GM23338 (cell line): ENCODE results near the gene ENTHD1. TPM values are rescaled to one million over a fixed set of nuclear protein-coding genes. Genes with fewer than 3 reads are reported as not detected.

ENCODE experiments used
- ATAC-seq: fragments of 200-7000 bp; cut with Tn5 transposase; 3 replicates; pipeline ENCODE4 v1.9.1; 2020
- DNase-seq: peaks from one replicate; pipeline ENCODE4 v3.0.0-alpha.2; 2015; ENCODE audit warnings: low spot score
- H2AFZ ChIP-seq: fragments of 200-600 bp; sonication (generic); 2 replicates; pipeline ENCODE4 v1.8.0; 2016; ENCODE audit warnings: antibody characterized with exemption, mild to moderate bottlenecking, moderate library complexity
- H3F3A ChIP-seq: fragments of 200-600 bp; sonication (generic); replicated peaks from 2 replicates; pipeline ENCODE4 v1.8.0; 2017; ENCODE audit warnings: antibody characterized with exemption, mixed run types, low read depth
- H3K27ac ChIP-seq: fragments of 200-600 bp; sonication (generic); 2 replicates; pipeline ENCODE4 v1.6.1; 2016; ENCODE audit warnings: low read depth
- H3K27me3 ChIP-seq: fragments of 200-600 bp; sonication (generic); 2 replicates; pipeline ENCODE4 v1.8.0; 2016; ENCODE audit warnings: mild to moderate bottlenecking, mixed run types, moderate library complexity; ENCODE audit not compliant: insufficient read depth
- H3K36me3 ChIP-seq: fragments of 200-600 bp; sonication (generic); 2 replicates; pipeline ENCODE4 v1.8.0; 2016; ENCODE audit warnings: mild to moderate bottlenecking; ENCODE audit not compliant: insufficient read depth
- H3K4me1 ChIP-seq: fragments of 200-600 bp; sonication (generic); 2 replicates; pipeline ENCODE4 v1.8.0; 2016; ENCODE audit warnings: mild to moderate bottlenecking, moderate library complexity; ENCODE audit not compliant: insufficient read depth
- H3K4me2 ChIP-seq: fragments of 200-600 bp; sonication (generic); 2 replicates; pipeline ENCODE4 v1.7.1; 2017; ENCODE audit warnings: mixed run types
- H3K4me3 ChIP-seq: fragments of 200-600 bp; sonication (generic); 2 replicates; pipeline ENCODE4 v1.6.1; 2016; ENCODE audit warnings: mixed run types
- H3K79me2 ChIP-seq: fragments of 200-600 bp; sonication (generic); replicated peaks from 2 replicates; pipeline ENCODE4 v1.8.0; 2017; ENCODE audit warnings: mild to moderate bottlenecking; ENCODE audit not compliant: insufficient read depth
- H3K9me2 ChIP-seq: fragments of 200-600 bp; sonication (generic); 2 replicates; pipeline ENCODE4 v1.8.0; 2017; ENCODE audit not compliant: insufficient read depth
- H4K20me1 ChIP-seq: fragments of 200-600 bp; sonication (generic); replicated peaks from 2 replicates; pipeline ENCODE4 v1.8.0; 2017; ENCODE audit warnings: mild to moderate bottlenecking; ENCODE audit not compliant: insufficient read depth
- H3K27ac Mint-ChIP-seq: 2 replicates; pipeline ENCODE4 v1.8.0; 2020; ENCODE audit warnings: inconsistent platforms, mild to moderate bottlenecking, moderate library complexity, mixed read lengths
- H3K27me3 Mint-ChIP-seq: 3 replicates; pipeline ENCODE4 v1.8.0; 2022; ENCODE audit warnings: low read depth, mild to moderate bottlenecking, moderate library complexity, mixed read lengths, inconsistent platforms; ENCODE audit not compliant: insufficient read depth, poor library complexity
- H3K36me3 Mint-ChIP-seq: 3 replicates; pipeline ENCODE4 v1.8.0; 2021; ENCODE audit warnings: low read depth, mild to moderate bottlenecking, inconsistent platforms, moderate library complexity, mixed read lengths
- H3K4me1 Mint-ChIP-seq: 3 replicates; pipeline ENCODE4 v1.8.0; 2020; ENCODE audit warnings: mild to moderate bottlenecking, inconsistent platforms, mixed read lengths
- H3K4me3 Mint-ChIP-seq: 3 replicates; pipeline ENCODE4 v1.8.0; 2021; ENCODE audit warnings: moderate library complexity, mild to moderate bottlenecking, inconsistent platforms, mixed read lengths
- H3K9me3 Mint-ChIP-seq: 3 replicates; pipeline ENCODE4 v1.8.0; 2020; ENCODE audit warnings: moderate library complexity, mild to moderate bottlenecking, inconsistent platforms, mixed read lengths
- CREB1 ChIP-seq: fragments of 250-450 bp; sonication (Bioruptor Pico); IDR thresholded peaks from 2 replicates; pipeline ENCODE4 v1.5.0; 2020; ENCODE audit warnings: low read depth, mild to moderate bottlenecking, moderate library complexity
- ETS1 ChIP-seq: IDR thresholded peaks from 2 replicates; pipeline ENCODE4 v1.6.1; 2016; ENCODE audit warnings: antibody characterized with exemption
- EZH2phosphoT487 ChIP-seq: fragments of 200-600 bp; sonication (generic); IDR thresholded peaks from one replicate; pipeline ENCODE4 v1.8.1; 2018; ENCODE audit warnings: antibody characterized with exemption; ENCODE audit not compliant: unreplicated experiment
- JUNB ChIP-seq: IDR thresholded peaks from one replicate; pipeline ENCODE4 v1.6.1; 2016; ENCODE audit warnings: antibody characterized with exemption; ENCODE audit not compliant: unreplicated experiment
- NANOG ChIP-seq: IDR thresholded peaks from 2 replicates; pipeline ENCODE4 v1.6.1; 2016; ENCODE audit warnings: antibody characterized with exemption, borderline replicate concordance
- POLR2AphosphoS5 ChIP-seq: IDR thresholded peaks from 2 replicates; pipeline ENCODE4 v1.6.1; 2016; ENCODE audit warnings: antibody characterized with exemption, low read depth
- STAT1 ChIP-seq: IDR thresholded peaks from one replicate; pipeline ENCODE4 v1.6.1; 2016; ENCODE audit warnings: antibody characterized with exemption; ENCODE audit not compliant: unreplicated experiment
- ZNF462 ChIP-seq: fragments of 250-450 bp; sonication (Bioruptor Pico); IDR thresholded peaks from 2 replicates; pipeline ENCODE4 v1.5.0; 2020; ENCODE audit warnings: mild to moderate bottlenecking, moderate library complexity
- polyA plus RNA-seq: library from polyadenylated mRNA; unstranded; fragments of >200 nt; fragmentation: Nextera tagmentation; extraction: Ambion mirVana; gene quantifications from 2 replicates; pipeline ENCODE4 v1.2.1, GENCODE V29; 2016
- total RNA-seq: library from RNA; depleted of rRNA; stranded (reverse); fragments of >200 nt; shearing (Covaris generic); gene quantifications from 2 replicates; pipeline ENCODE4 v1.2.3, GENCODE V29; 2014

ENTHD1 gene
- total and polyA plus RNA-seq, 2 experiments from 2014 or later, result not detected

GRCh38 chr22:39925273-39925672 is 31.7 kb upstream of the ENTHD1 start:
- TF ChIP-seq ETS1 (no peak), POLR2AphosphoS5 (no peak), CREB1 (no peak), STAT1 (no peak), ZNF462 (CRISPR knock-in tag) (no peak)
- Histone ChIP-seq H2AFZ (no peak overlapping the region), H3F3A (no peaks in the 10 kb centered on the region), H3K4me2 (no peak overlapping the region), H3K27ac (no peak overlapping the region), H3K4me3 (no peak overlapping the region), H3K36me3 (no peaks in the 10 kb centered on the region), H3K9me2 (no peaks in the 10 kb centered on the region), H3K79me2 (no peaks in the 10 kb centered on the region), H4K20me1 (no peaks in the 10 kb centered on the region), H3K27me3 (no peaks in the 10 kb centered on the region), H3K4me1 (peaks cover 10% of the 10 kb centered on the region; the same call in 1 of the 2 replicates)
- H3K27ac Mint-ChIP-seq, result no peak overlapping the region
- H3K27me3 Mint-ChIP-seq, result no peaks in the 10 kb centered on the region
- ATAC-seq (no peak), DNase-seq (no peak)
- H3K9me3 Mint-ChIP-seq, result no peaks in the 10 kb centered on the region
- H3K36me3 Mint-ChIP-seq, result no peaks in the 10 kb centered on the region
- H3K4me3 Mint-ChIP-seq, result no peak overlapping the region
- H3K4me1 Mint-ChIP-seq, result peaks cover 23% of the 10 kb centered on the region

GRCh38 chr22:39924286-39924685 is 30.7 kb upstream of the ENTHD1 start:
- no peaks in the 10 kb centered on the region for H3K9me2 ChIP-seq
- no peak overlapping the region for H2AFZ ChIP-seq
- no peaks in the 10 kb centered on the region for H4K20me1 ChIP-seq
- H3K36me3 ChIP-seq, result no peaks in the 10 kb centered on the region
- no peak for ATAC-seq
- Mint-ChIP-seq H3K36me3 (no peaks in the 10 kb centered on the region), H3K27me3 (no peaks in the 10 kb centered on the region), H3K4me1 (peaks cover 25% of the 10 kb centered on the region), H3K4me3 (no peak overlapping the region), H3K27ac (no peak overlapping the region), H3K9me3 (no peaks in the 10 kb centered on the region)
- H3K79me2 ChIP-seq, result no peaks in the 10 kb centered on the region
- DNase-seq, result no peak
- H3K4me3 ChIP-seq, result no peak overlapping the region
- no peak overlapping the region for H3K4me2 ChIP-seq
- H3F3A ChIP-seq, result no peaks in the 10 kb centered on the region
- peaks cover 10% of the 10 kb centered on the region; the same call in 1 of the 2 replicates for H3K4me1 ChIP-seq
- H3K27me3 ChIP-seq, result no peaks in the 10 kb centered on the region
- H3K27ac ChIP-seq, result no peak overlapping the region
- TF ChIP-seq JUNB (no peak), NANOG (no peak), EZH2phosphoT487 (no peak)
